PC-9 (cell line): Measurements from ENCODE around the gene TMEM196. TPM values are rescaled to one million over a fixed set of nuclear protein-coding genes. Genes with fewer than 3 reads are reported as not detected.

Source experiments
- BruUV-seq: library from RNA; stranded (reverse); fragments of 400-500 nt; replicated peaks from 2 replicates; lab custom pipeline; 2021; lab: Mats Ljungman, UMichigan
- CTCF ChIA-PET: fragments of 300-600 bp; sonication (Branson Sonifier 250); formaldehyde crosslinking; loops from one replicate; lab custom pipeline; 2022; ENCODE audit warnings: antibody characterized with exemption; lab: Charles Lee
- POLR2A ChIA-PET: fragments of 300-600 bp; sonication (Branson Sonifier 250); formaldehyde crosslinking; loops from one replicate; lab custom pipeline; 2022; ENCODE audit warnings: antibody characterized with exemption; ENCODE audit not compliant: unreplicated experiment; lab: Charles Lee
- DNase-seq, 2 experiments: peaks; one replicate each; pipeline versions ENCODE4 v3.0.0 to v3.0.0-alpha.2; 2015 to 2022; ENCODE audit warnings: mixed read lengths in 1 of 2
- H2AFZ ChIP-seq: fragments of 200-600 bp; sonication (generic); 2 replicates; pipeline ENCODE4 v1.8.1; 2017; ENCODE audit warnings: antibody characterized with exemption
- H3F3A ChIP-seq: fragments of 200-600 bp; sonication (generic); 2 replicates; pipeline ENCODE4 v1.8.1; 2017; ENCODE audit warnings: antibody characterized with exemption, mild to moderate bottlenecking, low read depth; ENCODE audit not compliant: insufficient read depth
- H3K27ac ChIP-seq: fragments of 200-600 bp; sonication (generic); 2 replicates; pipeline ENCODE4 v1.6.1; 2016; ENCODE audit warnings: mixed run types
- H3K27me3 ChIP-seq: fragments of 200-600 bp; sonication (generic); 2 replicates; pipeline ENCODE4 v1.6.1; 2016; ENCODE audit warnings: low read depth, mixed run types; ENCODE audit not compliant: insufficient read depth
- H3K36me3 ChIP-seq: fragments of 200-600 bp; sonication (generic); 2 replicates; pipeline ENCODE4 v1.6.1; 2016; ENCODE audit warnings: low read depth, mixed run types
- H3K4me1 ChIP-seq: fragments of 200-600 bp; sonication (generic); replicated peaks from 2 replicates; pipeline ENCODE4 v1.6.1; 2016; ENCODE audit warnings: mixed run types; ENCODE audit not compliant: insufficient read depth
- H3K4me2 ChIP-seq: fragments of 200-600 bp; sonication (generic); 2 replicates; pipeline ENCODE4 v1.6.1; 2017; ENCODE audit warnings: mixed run types
- H3K4me3 ChIP-seq: fragments of 200-600 bp; sonication (generic); 2 replicates; pipeline ENCODE4 v1.6.1; 2016; ENCODE audit warnings: mixed run types
- H3K79me2 ChIP-seq: fragments of 200-600 bp; sonication (generic); 2 replicates; pipeline ENCODE4 v1.6.1; 2017; ENCODE audit warnings: low read depth, mixed run types
- H3K9me2 ChIP-seq: fragments of 200-600 bp; sonication (generic); 2 replicates; pipeline ENCODE4 v1.8.1; 2017; ENCODE audit warnings: mild to moderate bottlenecking; ENCODE audit not compliant: insufficient read depth
- H3K9me3 ChIP-seq: fragments of 200-600 bp; sonication (generic); 2 replicates; pipeline ENCODE4 v1.8.1; 2016; ENCODE audit warnings: low read depth; ENCODE audit not compliant: insufficient read depth
- H4K20me1 ChIP-seq: fragments of 200-600 bp; sonication (generic); 2 replicates; pipeline ENCODE4 v1.8.1; 2017; ENCODE audit not compliant: insufficient read depth
- CTCF ChIP-seq: fragments of 200-600 bp; sonication (generic); conservative IDR thresholded peaks from 2 replicates; pipeline ENCODE4 v1.6.1; 2017; ENCODE audit warnings: mixed run types, antibody characterized with exemption, mild to moderate bottlenecking, moderate library complexity
- EZH2 ChIP-seq: fragments of 200-600 bp; sonication (generic); IDR thresholded peaks from 2 replicates; pipeline ENCODE4 v1.8.0; 2017; ENCODE audit warnings: antibody characterized with exemption, low read depth
- intact Hi-C: fragments of 100-400 bp; cut with micrococcal nuclease; formaldehyde crosslinking; loops from one replicate; pipeline ENCODE4 v1.10.0; 2022; ENCODE audit not compliant: unreplicated experiment
- total RNA-seq: library from RNA; stranded (reverse); gene quantifications from 2 replicates; pipeline ENCODE4 v1.2.3, GENCODE V29; 2021

Gene TMEM196
- total RNA-seq, 1 experiment from 2014 or later = not detected

- no TSS peak for BruUV-seq
- H4K20me1 ChIP-seq = peaks cover 6% of the 10 kb centered on the region; the same call in 1 of the 2 replicates
- no peak for DNase-seq
- H3K4me1 ChIP-seq = peaks cover 22% of the 10 kb centered on the region
- H3K9me3 ChIP-seq = peaks cover 7% of the 10 kb centered on the region; the same call in 1 of the 2 replicates
- intact Hi-C loops = loop anchor here (5.0 to 10.0 kb wide), 3 partner anchors 622 to 1799 kb away; no protein-coding TSS in a partner anchor
- H3K27me3 ChIP-seq = no peaks in the 10 kb centered on the region
- ChIA-PET CTCF (no interaction called here), POLR2A (no interaction called here)
- TF ChIP-seq CTCF (no peak), EZH2 (no peak)
- H3K4me3 ChIP-seq = no peak overlapping the region
- H2AFZ ChIP-seq = no peak overlapping the region
- no peak overlapping the region for H3K27ac ChIP-seq
- no peaks in the 10 kb centered on the region; the same call in 1 of the 2 replicates for H3K9me2 ChIP-seq
- 0 out of 2 replicates have a peak overlapping the region, but pooled peaks have one; percentile 83 for H3K4me2 ChIP-seq
- peaks cover 21% of the 10 kb centered on the region for H3K36me3 ChIP-seq
- H3F3A ChIP-seq = no peaks in the 10 kb centered on the region
- H3K79me2 ChIP-seq = peaks cover 56% of the 10 kb centered on the region
Measured at GRCh38 chr7:19705663-19706062, 67.8 kb downstream of the TMEM196 start.

- H3K27ac ChIP-seq = no peak overlapping the region
- peaks cover 40% of the 10 kb centered on the region for H3K36me3 ChIP-seq
- H2AFZ ChIP-seq = no peak overlapping the region
- no TSS peak for BruUV-seq
- H3K4me3 ChIP-seq = no peak overlapping the region
- peaks cover 6% of the 10 kb centered on the region; the same call in 1 of the 2 replicates for H4K20me1 ChIP-seq
- H3K9me3 ChIP-seq = no peaks in the 10 kb centered on the region
- no peak overlapping the region for H3K4me2 ChIP-seq
- no peaks in the 10 kb centered on the region for H3K9me2 ChIP-seq
- CTCF ChIA-PET = no interaction called here
- no peak for DNase-seq
- H3F3A ChIP-seq = no peaks in the 10 kb centered on the region
- no peak for TF ChIP-seq CTCF
- no peak for TF ChIP-seq EZH2
- POLR2A ChIA-PET = no interaction called here
- intact Hi-C loops = loop anchor here (10.0 kb wide), 1 partner anchor 1803 kb away; no protein-coding TSS in a partner anchor
- H3K27me3 ChIP-seq = no peaks in the 10 kb centered on the region
- peaks cover 33% of the 10 kb centered on the region for H3K79me2 ChIP-seq
- peaks cover 8% of the 10 kb centered on the region; the same call in 1 of the 2 replicates for H3K4me1 ChIP-seq
Measured at GRCh38 chr7:19701471-19701870, 71.9 kb downstream of the TMEM196 start.

- no TSS peak for BruUV-seq
- Histone ChIP-seq H3K9me3 (no peaks in the 10 kb centered on the region), H3K9me2 (no peaks in the 10 kb centered on the region), H2AFZ (no peak overlapping the region), H3K4me2 (no peak overlapping the region), H3K36me3 (peaks cover 40% of the 10 kb centered on the region), H3K27me3 (no peaks in the 10 kb centered on the region), H3K27ac (no peak overlapping the region), H3K4me3 (no peak overlapping the region), H3F3A (no peaks in the 10 kb centered on the region), H4K20me1 (peaks cover 6% of the 10 kb centered on the region; the same call in 1 of the 2 replicates), H3K4me1 (0 out of 2 replicates have a peak, but pooled peaks cover 3% of the 10 kb centered on the region), H3K79me2 (peaks cover 28% of the 10 kb centered on the region)
- TF ChIP-seq EZH2 (no peak), CTCF (no peak)
- ChIA-PET POLR2A (no interaction called here), CTCF (no interaction called here)
- intact Hi-C loops = loop anchor here (10.0 kb wide), 1 partner anchor 1804 kb away; no protein-coding TSS in a partner anchor
- no peak for DNase-seq
Measured at GRCh38 chr7:19700936-19701335, 72.5 kb downstream of the TMEM196 start.
